ENCODE results near the gene KRT78.

GRCh38 chr12:52811191-52812072 is 37.4 kb downstream of the KRT78 start:
- TF ChIP-seq POLR2A (IDR thresholded peaks at IDR 0.05), result no peak
- no peak for TF ChIP-seq CTCF (IDR thresholded peaks at IDR 0.05)
- no peak for TF ChIP-seq POLR2AphosphoS5 (IDR thresholded peaks at IDR 0.05; ENCODE audit: insufficient read depth in 1 of 2, low read depth in 1 of 2)

Measured in vagina (tissue), 2 donors.